Lower lobe of right lung (tissue), 2 donors: ENCODE results near the gene RS1. TPM values are rescaled to one million over a fixed set of nuclear protein-coding genes. Genes with fewer than 3 reads are reported as not detected.
A peak's percentile ranks its signal among the peaks of the same experiment; 100 is the strongest.

Source experiments
- ATAC-seq, 2 donors: fragments of 200-7000 bp; cut with Tn5 transposase; one replicate each; pipeline ENCODE4 v1.9.1; 2020 to 2022; ENCODE audit warnings: mild to moderate bottlenecking in 2 of 2, moderate library complexity in 2 of 2
- DNase-seq: peaks from one replicate; pipeline ENCODE4 v3.0.0-alpha.2; 2020
- H3K27ac ChIP-seq: fragments of 200-600 bp; one replicate; pipeline ENCODE4 v1.8.0; 2022
- H3K27me3 ChIP-seq: fragments of 200-600 bp; one replicate; pipeline ENCODE4 v1.8.0; 2022; ENCODE audit warnings: low read depth
- H3K36me3 ChIP-seq: fragments of 200-600 bp; one replicate; pipeline ENCODE4 v1.8.0; 2022; ENCODE audit warnings: mild to moderate bottlenecking
- H3K4me1 ChIP-seq: fragments of 200-600 bp; one replicate; pipeline ENCODE4 v1.8.0; 2022
- H3K4me3 ChIP-seq: fragments of 200-600 bp; one replicate; pipeline ENCODE4 v1.8.0; 2022; ENCODE audit warnings: mild to moderate bottlenecking
- H3K9me3 ChIP-seq: fragments of 200-600 bp; one replicate; pipeline ENCODE4 v1.8.0; 2022
- CTCF ChIP-seq: fragments of 200-600 bp; IDR thresholded peaks from one replicate; pipeline ENCODE4 v1.8.0; 2022; ENCODE audit warnings: antibody characterized with exemption, mild to moderate bottlenecking
- intact Hi-C: fragments of 100-400 bp; cut with DNase I; formaldehyde crosslinking; loops from one replicate; pipeline ENCODE4 v1.11.0; 2022
- total RNA-seq: library from RNA; stranded (reverse); fragmentation: NEBNext Ultra II Directional; extraction: Animal tissue kit (Norgen Biotek cat#: 25700); gene quantifications from one replicate; pipeline ENCODE4 v1.2.1, GENCODE V29; 2021
- donor health status: DM: no; HTN: yes; CAD: no; lungs with severe emphysema.

RS1 gene
- total RNA-seq, 1 donor from 2014 or later: 3.9 TPM

- ATAC-seq (peak; percentile 35 to 65), DNase-seq (no peak)
- no peak for TF ChIP-seq CTCF
- intact Hi-C loops: no loop called here
- peak overlapping the region; percentile 51 for H3K27ac ChIP-seq
- H3K4me1 ChIP-seq: peaks cover 4% of the 10 kb centered on the region
- H3K27me3 ChIP-seq: no peaks in the 10 kb centered on the region
- H3K4me3 ChIP-seq: no peak overlapping the region
- H3K36me3 ChIP-seq: no peaks in the 10 kb centered on the region
- no peaks in the 10 kb centered on the region for H3K9me3 ChIP-seq
These were observed 30.7 kb upstream of the RS1 start for GRCh38 chrX:18702362-18703195.

- peaks cover 4% of the 10 kb centered on the region for H3K4me1 ChIP-seq
- H3K36me3 ChIP-seq: no peaks in the 10 kb centered on the region
- no peaks in the 10 kb centered on the region for H3K9me3 ChIP-seq
- H3K27me3 ChIP-seq: no peaks in the 10 kb centered on the region
- ATAC-seq (peak in 1 of 2 donors; percentile 35), DNase-seq (peak; percentile 59)
- no peak for TF ChIP-seq CTCF
- H3K27ac ChIP-seq: peak overlapping the region; percentile 51
- intact Hi-C loops: no loop called here
- no peak overlapping the region for H3K4me3 ChIP-seq
These were observed 29.9 kb upstream of the RS1 start for GRCh38 chrX:18701621-18702361.

- H3K4me3 ChIP-seq: no peak overlapping the region
- intact Hi-C loops: no loop called here
- H3K27ac ChIP-seq: no peak overlapping the region
- H3K4me1 ChIP-seq: peaks cover 4% of the 10 kb centered on the region
- no peaks in the 10 kb centered on the region for H3K36me3 ChIP-seq
- no peaks in the 10 kb centered on the region for H3K27me3 ChIP-seq
- ATAC-seq (no peak), DNase-seq (no peak)
- no peaks in the 10 kb centered on the region for H3K9me3 ChIP-seq
- no peak for TF ChIP-seq CTCF
These were observed 27.1 kb upstream of the RS1 start for GRCh38 chrX:18698737-18699650.

DNA sequence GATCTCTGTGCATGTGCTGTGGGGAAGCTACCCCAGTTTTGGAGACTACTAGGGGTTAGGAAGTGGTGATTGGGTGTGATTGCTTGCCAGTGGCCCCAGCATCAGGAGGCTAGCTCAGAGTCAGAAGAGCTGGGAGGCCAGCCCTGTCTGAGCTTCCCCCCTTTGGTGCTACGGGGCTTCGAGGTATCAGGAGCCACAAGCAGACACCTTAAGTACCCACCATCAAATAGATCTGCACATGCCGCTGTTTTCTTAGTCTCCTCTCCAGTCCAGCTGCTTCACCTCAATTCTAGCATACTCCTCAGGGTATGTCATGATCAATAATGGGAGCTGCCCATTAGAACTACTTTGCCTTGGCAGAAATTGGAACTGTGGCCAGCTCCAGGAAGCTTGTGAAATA is 24.7 kb upstream of the RS1 start:
- intact Hi-C loops: no loop called here
- Histone ChIP-seq H3K9me3 (no peaks in the 10 kb centered on the region), H3K27ac (no peak overlapping the region), H3K36me3 (no peaks in the 10 kb centered on the region), H3K4me3 (no peak overlapping the region), H3K4me1 (peaks cover under 1% of the 10 kb centered on the region), H3K27me3 (no peaks in the 10 kb centered on the region)
- no peak for TF ChIP-seq CTCF
- DNase-seq (no peak), ATAC-seq (no peak)

- TF ChIP-seq CTCF: no peak
- Histone ChIP-seq H3K4me3 (no peak overlapping the region), H3K9me3 (no peaks in the 10 kb centered on the region), H3K27ac (no peak overlapping the region), H3K36me3 (no peaks in the 10 kb centered on the region), H3K27me3 (no peaks in the 10 kb centered on the region), H3K4me1 (no peaks in the 10 kb centered on the region)
- intact Hi-C loops: no loop called here
- ATAC-seq (no peak), DNase-seq (no peak)
These were observed 20.6 kb upstream of the RS1 start for GRCh38 chrX:18692541-18692940.
